ENCODE data around the gene ARID2. TPM values are rescaled to one million over a fixed set of nuclear protein-coding genes. Genes with fewer than 3 reads are reported as not detected.

The ARID2 gene
- total and polyA plus RNA-seq, 2 of the 4 experiments (the other 2 are of a cell fraction) = 5.4 to 28.1 TPM

DNA sequence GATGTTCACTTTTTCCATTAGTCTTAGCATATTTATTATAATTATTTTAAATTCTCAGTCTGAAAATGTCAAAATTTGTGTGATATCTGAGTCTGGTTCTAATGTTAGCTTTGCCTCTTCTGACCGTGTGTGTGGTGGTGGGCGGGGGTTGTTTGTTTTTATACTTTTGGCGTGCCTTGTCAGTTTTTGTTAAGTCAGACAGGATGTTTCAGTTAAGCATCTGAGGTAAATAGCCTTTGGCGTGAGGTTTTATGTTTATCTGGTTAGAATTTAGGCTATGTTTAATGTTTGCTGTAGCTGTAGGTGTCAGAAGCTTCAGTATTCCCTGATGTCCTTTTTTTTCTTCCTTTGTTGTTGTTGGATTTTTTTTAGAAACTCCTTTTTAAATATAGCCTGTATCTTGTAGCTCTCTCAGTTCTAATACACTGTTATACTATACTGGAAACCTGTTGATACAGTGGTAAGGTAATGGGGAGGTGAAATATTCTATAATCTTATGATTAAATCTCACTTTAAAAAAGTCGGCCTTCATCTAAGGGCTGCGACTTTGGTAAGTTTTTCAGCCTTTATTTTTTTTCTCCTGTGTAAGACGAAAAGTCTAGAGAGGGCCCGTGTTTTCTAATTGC is 149.2 kb downstream of the ARID2 start:
- in situ Hi-C loops (cut with MboI; ENCODE audit: low sequenced_read_pairs) (no loop called here), intact Hi-C loops (cut with micrococcal nuclease) (no loop called here), dilution Hi-C loops (cut with HindIII; ENCODE audit: low sequenced_read_pairs, unreplicated experiment) (no loop called here)
- Histone ChIP-seq H2BK5ac (ENCODE audit: low read depth, low read length, poor library complexity, severe bottlenecking) (no peak overlapping the region), H3K27me3 (ENCODE audit: control insufficient read depth, insufficient read depth, low read length) (no peaks in the 10 kb centered on the region), H3K9me1 (ENCODE audit: insufficient read depth, low read length) (peaks cover 9% of the 10 kb centered on the region), H3K56ac (ENCODE audit: extremely low read depth, insufficient read depth, low read length) (no peak overlapping the region), H2BK15ac (ENCODE audit: low read depth, low read length) (no peak overlapping the region), H2AK5ac (ENCODE audit: low read depth, low read length) (no peak overlapping the region), H2AK9ac (replicated peaks; ENCODE audit: low read depth, low read length, poor library complexity) (no peak overlapping the region), H3K27ac (ENCODE audit: insufficient read depth, low read length) (no peak overlapping the region), H2BK120ac (ENCODE audit: low read depth, low read length) (no peak overlapping the region), H3K9me3 (ENCODE audit: control insufficient read depth, insufficient read depth, low read length) (peaks cover 3% of the 10 kb centered on the region; the same call in 1 of the 2 replicates), H3K18ac (ENCODE audit: low read depth, low read length) (no peak overlapping the region), H3K4me3 (ENCODE audit: insufficient read depth, low read depth, low read length) (no peak overlapping the region), H4K5ac (ENCODE audit: low read depth, low read length) (no peak overlapping the region), H2AFZ (replicated peaks; ENCODE audit: low read length, poor library complexity) (no peak overlapping the region), H4K91ac (ENCODE audit: insufficient read depth, low read depth, low read length) (no peak overlapping the region; the same call in 1 of the 2 replicates), H2BK20ac (ENCODE audit: low read depth, low read length) (no peak overlapping the region), H3K14ac (replicated peaks; ENCODE audit: low read depth, low read length) (no peak overlapping the region), H3K36me3 (ENCODE audit: control insufficient read depth, insufficient read depth, low read length) (peaks cover 13% of the 10 kb centered on the region), H3K79me1 (ENCODE audit: low read depth in 1 of 2, low read length in 2 of 2) (peaks cover 14 to 22% of the 10 kb centered on the region in 2 experiments; a peak in 3 of 4 replicates), H3K23ac (ENCODE audit: low read depth, low read length) (no peak overlapping the region), H3K4ac (ENCODE audit: low read depth, low read length) (no peak overlapping the region), H4K20me1 (ENCODE audit: insufficient read depth, low read length) (no peaks in the 10 kb centered on the region), H3K4me1 (ENCODE audit: control insufficient read depth, insufficient read depth, low read length) (peaks cover 4% of the 10 kb centered on the region; the same call in 1 of the 2 replicates), H3K4me2 (ENCODE audit: low read depth, low read length) (peak overlapping the region; percentile 79; the same call in 1 of the 2 replicates), H4K8ac (ENCODE audit: low read depth in 2 of 2, low read length in 2 of 2) (peak overlapping the region in 1 of 2 experiments; percentile 40; a peak in 1 of 4 replicates), H3K9ac (ENCODE audit: low read depth, low read length) (no peak overlapping the region)
- DNase-seq = peak; percentile 24
- TF ChIP-seq NFE2L2 (IDR thresholded peaks at IDR 0.05; ENCODE audit: low read depth, low read length) (no peak), POLR2A (IDR thresholded peaks at IDR 0.05; ENCODE audit: low read depth, low read length) (no peak), SMC3 (IDR thresholded peaks at IDR 0.05; ENCODE audit: low read depth, low read length) (no peak), FOS (IDR thresholded peaks at IDR 0.05; ENCODE audit: low read depth, low read length) (no peak), CHD1 (IDR thresholded peaks at IDR 0.05; ENCODE audit: low read depth, low read length) (no peak), RFX5 (IDR thresholded peaks at IDR 0.05; ENCODE audit: low read depth, low read length) (no peak), MXI1 (IDR thresholded peaks at IDR 0.05; ENCODE audit: borderline replicate concordance, low read depth, low read length) (no peak), CEBPB (IDR thresholded peaks at IDR 0.05; ENCODE audit: low read depth, low read length) (no peak)
- TF ChIP-seq, protein P1, sequence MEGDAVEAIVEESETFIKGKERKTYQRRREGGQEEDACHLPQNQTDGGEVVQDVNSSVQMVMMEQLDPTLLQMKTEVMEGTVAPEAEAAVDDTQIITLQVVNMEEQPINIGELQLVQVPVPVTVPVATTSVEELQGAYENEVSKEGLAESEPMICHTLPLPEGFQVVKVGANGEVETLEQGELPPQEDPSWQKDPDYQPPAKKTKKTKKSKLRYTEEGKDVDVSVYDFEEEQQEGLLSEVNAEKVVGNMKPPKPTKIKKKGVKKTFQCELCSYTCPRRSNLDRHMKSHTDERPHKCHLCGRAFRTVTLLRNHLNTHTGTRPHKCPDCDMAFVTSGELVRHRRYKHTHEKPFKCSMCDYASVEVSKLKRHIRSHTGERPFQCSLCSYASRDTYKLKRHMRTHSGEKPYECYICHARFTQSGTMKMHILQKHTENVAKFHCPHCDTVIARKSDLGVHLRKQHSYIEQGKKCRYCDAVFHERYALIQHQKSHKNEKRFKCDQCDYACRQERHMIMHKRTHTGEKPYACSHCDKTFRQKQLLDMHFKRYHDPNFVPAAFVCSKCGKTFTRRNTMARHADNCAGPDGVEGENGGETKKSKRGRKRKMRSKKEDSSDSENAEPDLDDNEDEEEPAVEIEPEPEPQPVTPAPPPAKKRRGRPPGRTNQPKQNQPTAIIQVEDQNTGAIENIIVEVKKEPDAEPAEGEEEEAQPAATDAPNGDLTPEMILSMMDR (conservative IDR thresholded peaks at IDR 0.05; ENCODE audit: low read depth, low read length) = no peak
- BruUV-seq (replicated peaks) = no TSS peak
- WGBS, 2 experiments (ENCODE audit: extremely low coverage in 2 of 2, insufficient read length in 1 of 2) = 20% methylated on average over 1 of the region's 8 CpGs; no CpG with 5 or more reads in 1 of the 2 experiments
- CTCF ChIA-PET = no interaction called here
- ATAC-seq (ENCODE audit: low read depth) = peak; percentile 27; the same call in 1 of the 2 replicates
- POLR2A ChIA-PET (ENCODE audit: unreplicated experiment) = no interaction called here
